ENCODE results near the gene EEF2KMT.
"Not testable (repeated sequence)": the region's sequence is repeated elsewhere in the genome, so short reads cannot be mapped to it uniquely, and the experiment has no call there.

EEF2KMT gene

DNA sequence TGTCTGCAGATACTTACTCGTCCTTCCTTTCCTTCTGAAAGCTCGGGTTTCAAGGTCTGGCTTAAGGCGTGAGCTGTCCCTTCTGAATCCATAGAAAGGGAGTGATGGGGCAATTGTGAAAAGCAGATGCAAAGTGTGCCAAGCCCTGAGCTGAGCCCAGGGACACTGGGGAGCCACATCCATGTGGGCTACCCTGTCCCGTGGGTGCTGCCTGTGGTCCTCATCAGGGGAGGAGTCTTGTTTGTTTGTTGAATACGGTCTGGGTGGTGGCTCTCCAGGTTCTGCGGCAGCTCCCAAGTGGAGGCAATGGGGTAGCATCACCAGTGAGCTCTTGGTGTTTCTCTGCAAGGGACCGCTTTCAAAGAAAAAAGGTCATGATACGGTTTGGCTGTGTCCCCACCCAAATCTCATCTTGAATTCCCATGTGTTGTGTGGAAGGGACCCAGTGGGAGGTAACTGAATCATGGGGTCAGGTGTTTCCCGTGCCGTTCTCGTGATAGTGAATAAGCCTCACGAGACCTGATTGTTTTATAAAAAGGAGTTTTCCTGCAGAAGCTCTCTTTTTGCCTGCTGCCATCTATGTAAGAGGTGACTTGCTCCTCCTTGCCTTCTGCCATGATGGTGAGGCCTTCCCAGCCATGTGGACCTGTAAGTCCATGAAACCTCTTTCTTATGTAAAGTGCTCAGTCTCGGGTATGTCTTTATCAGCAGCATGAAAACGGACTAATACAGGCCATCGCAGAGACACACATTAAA, 27.0 kb downstream of the EEF2KMT start:
- no peak for DNase-seq

DNA sequence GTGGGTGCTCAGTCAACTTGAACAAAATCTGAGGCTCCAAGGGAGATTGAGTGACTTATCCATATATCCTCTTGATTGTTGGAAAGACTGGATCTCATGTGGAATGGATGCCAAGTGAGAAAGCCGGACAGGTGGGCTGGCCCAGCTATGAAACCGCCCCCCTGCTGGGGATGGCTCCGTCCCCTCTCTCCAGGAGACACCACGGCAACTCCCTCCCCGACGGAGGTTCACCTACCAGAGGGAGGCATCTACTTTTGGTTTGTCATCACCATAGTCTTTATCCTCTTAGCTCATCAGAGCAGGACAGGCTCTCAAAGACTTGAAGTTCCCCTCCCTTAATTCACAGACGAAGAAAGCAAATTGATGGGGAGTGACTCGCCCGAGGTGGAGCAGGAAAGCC, 27.7 kb downstream of the EEF2KMT start:
- no peak for DNase-seq

DNA sequence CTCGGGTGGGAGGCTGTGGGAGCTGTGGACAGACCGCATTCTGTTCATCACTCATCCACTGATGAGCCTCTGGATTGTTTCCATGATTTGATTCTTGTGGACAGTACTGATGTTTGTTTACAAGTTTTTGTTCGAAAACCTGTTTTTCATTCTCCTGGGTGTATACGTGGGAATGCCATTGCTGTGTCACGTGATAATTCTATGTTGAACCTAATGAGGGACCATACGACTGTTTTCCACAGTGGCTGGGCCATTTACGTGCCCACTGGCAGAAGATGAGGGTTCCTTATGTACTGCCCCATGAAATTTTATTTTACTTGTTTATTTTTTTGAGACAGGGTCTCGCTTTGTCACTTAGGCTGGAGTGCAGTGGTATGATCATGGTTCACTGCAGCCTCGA, 28.5 kb downstream of the EEF2KMT start:
- DNase-seq: no peak

DNA sequence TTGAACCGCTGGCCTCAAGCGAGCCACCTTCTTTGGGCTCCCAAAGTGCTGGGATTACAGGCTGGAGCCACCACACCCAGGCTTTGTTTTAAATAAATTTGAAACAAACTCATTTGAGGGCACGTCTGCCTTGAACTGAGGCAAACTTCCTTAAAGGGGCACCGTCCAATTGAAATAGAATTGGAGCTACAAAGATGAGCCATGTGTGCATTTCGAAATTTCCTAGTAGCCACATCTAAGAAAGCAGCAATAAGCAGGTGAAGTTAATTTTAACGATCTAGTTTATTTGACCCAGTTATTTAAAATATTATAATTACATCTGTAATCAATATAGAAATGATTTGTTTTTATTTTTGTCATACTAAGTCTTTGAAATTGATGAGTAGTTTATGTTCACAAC, 31.1 kb downstream of the EEF2KMT start:
- DNase-seq: no peak

DNA sequence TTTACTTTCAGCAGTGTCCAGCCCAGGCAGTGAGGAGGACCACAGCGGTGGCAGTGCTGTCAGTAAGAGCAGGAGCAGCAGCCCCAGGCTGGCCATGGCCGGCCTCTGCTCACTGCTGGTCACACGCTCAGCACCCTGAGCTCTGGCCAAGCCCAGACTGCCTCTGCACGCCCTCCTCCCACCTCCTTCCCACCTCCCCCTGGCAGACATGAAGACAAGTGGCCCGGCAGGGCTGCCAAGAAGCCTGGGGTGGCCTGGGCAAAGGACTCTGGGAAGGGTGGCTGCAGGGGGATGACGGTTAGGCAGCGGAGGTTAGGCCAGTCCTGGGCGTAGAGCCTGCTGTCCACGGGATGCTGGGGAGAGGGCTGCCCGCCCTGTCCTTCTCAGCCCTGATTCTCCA, 31.8 kb downstream of the EEF2KMT start, which contains the start of gene C16orf89:
Gene C16orf89 (minus strand): TSS at position 144 of the 400 bp plus-strand sequence. CDS start 48 bp downstream, at position 96.
- DNase-seq: no peak

DNA sequence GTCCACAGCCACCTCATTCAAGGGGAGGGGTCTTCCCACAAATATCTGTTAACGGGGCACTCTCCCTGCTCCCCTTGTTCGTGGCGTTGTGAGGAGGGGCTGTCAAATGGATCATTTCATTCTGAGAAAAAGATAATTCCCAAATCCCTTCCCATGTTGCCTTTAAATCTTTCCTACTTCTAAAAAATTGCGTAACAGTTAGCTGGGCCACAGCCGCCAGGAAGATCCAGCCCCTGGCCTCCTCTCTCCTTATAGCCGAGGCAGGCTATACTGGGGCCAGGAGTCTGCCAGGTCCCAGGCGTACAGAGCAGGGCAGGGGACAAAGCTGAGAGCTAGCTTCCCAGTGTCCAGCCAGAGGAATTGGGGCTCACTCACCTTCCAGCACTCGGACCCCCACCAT, 32.3 kb downstream of the EEF2KMT start:
- no peak for DNase-seq

DNA sequence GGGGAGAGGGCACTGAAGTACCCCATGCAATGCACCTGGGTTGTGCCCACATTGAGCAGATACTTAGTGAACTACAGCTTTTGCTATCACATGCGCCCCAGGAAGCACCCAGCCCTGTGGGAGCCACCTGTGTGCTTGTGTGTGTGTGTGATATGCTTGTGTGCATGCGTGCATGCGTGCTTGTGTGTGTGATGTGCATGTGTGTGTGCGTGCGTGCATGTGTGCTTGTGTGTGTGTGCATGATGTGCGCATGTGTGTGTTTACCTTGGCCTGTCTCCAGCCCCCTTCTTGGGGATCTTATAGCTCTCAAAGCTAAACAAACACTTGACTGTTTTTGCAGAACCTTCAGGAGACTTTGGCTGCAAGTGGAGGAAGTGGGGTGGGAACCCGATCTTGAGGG, 32.7 kb downstream of the EEF2KMT start:
- no peak for DNase-seq

DNA sequence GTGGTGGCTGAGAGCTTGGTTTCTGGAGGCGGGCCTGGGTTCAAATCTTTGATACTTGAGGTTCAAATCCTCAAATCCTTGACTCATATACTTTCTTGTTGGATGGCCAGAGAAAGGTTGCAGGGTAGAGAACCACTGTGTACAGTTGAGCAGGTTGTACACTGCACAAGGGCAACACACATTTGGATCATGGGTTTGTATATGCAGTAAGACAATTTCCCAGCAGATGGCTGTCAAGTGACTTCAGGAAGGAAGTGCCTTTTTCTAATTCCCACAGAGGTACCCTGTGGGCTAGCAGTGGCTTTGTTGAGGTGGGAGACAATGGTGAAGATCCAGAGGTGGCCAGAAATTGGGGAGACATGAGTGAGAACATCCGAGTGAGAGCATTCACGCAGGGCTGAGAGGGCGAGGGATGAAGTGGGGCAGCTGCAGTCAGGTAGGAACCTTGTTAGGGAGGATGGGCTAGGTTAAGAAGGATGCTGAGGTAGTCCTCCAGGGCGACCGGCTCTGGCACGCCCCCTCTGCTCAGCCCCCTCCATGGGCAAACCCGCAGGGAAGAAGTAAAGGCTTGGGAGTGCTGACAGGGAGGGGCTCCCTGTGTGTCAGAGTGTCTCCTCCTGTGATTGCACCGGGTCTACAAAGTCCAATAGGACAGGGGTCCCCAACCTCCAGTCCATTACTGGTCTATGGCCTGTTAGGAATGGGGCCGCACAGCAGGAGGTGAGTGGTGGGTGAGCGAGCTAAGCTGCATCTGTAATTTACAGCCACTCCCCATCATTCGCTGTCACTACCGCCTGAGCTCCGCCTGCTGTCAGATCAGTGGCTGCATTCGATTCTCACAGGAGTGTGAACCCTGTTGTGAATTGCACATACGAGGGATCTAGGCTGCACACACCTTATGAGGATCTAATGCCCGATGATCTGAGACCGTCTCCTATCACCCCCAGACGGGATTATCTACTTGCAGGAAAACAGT, 34.5 kb downstream of the EEF2KMT start:
- no peak for DNase-seq

DNA sequence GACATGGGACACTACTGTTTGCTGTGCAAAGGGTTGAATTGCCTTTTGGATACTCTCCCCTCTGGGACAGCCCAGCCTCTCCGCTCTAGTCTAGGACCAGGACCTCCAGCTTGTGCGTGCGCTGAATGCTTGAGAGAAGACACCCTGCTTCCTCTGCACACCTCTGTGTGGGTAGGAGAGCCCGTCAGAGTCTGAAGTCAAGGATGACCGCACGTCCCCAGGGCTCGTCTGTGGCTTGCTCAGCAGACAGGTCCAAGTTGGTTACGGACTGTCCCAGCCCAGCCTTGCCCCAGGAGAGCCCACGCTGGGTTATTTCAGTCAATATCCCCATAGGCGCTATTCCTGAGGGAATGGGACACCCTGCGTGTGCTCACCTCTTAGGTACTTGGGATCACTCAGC, 35.5 kb downstream of the EEF2KMT start:
- no peak for DNase-seq

DNA sequence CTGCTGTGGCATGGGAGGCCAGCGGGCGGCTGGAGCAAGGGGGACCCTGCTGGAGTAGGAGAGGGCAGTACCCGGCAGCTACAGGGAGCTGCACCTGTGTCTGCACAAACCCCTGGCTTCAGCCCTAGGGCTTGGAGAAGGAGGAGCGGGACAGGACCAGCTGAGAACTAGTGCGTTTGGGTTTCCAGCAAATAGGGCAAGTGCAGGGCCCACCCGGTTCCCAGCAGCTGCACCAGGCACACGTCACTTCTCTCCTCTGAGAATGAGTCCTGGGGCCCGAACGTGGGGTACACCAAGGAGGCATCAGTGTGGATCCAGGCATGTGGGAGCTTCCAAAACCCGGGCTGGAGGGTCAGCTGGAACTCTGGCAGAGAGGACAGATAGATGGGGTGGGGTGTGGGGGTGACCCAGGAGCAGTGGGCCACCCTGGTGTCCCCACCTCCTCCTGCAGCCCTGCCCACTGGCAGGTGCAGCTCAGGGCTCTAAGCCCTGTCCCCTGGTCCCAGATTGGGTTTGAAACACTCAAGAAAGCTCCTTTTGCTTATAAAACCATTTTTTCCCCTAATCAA, 37.4 kb downstream of the EEF2KMT start:
- DNase-seq: no peak

DNA sequence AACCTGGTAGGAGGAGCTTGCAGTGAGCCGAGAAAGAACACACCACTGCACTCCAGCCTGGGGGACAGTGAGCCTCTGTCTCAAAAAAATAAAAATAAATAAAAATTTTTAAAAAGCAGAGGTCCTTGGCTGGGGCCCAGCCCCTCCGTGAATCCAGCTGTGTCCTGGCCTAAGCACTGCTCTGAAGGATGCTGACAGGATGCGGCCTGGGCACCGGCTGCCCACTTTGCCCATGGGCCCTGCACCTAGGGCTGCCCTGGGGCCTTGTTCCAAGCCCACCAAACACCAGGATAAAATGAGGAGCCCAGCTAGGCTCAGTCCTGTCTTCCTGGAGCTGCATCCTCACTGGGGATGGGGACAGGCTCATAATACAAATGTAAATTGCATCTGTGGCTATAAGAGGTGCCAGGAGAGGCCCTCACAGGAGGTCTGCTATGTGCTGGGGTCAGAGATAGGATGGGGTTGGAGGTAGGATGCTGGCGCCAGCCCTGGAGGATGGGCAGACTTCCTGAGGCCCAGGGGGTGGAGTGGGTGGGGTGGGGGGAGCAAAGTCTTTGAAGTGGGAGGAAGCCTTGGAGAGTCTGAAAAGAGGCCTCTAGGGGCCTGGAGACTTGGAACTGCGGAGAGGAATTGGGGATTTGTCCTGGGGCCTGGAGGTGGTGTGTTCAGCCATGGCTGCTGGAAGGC, 38.1 kb downstream of the EEF2KMT start:
- DNase-seq: no peak

DNA sequence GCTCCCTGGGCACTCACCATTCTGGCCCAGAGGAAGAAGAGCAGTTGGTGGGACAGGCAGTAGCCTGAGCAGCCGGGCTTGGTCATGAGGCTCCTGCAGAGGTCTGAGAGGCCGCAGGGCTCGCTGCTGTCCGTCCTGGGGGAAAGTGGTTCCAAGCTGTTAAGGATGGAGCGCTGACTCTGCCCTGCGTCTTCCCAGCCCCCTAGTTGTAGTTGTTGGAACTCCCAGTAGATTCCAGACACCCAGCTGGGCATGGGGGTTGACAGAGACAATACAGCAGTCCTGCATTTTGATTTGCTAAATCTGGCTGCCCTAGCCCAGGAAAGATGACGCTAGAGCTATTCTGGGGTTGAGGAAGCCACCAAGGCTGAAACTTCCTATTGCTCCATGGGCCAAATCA, 39.1 kb downstream of the EEF2KMT start:
- DNase-seq: no peak

DNA sequence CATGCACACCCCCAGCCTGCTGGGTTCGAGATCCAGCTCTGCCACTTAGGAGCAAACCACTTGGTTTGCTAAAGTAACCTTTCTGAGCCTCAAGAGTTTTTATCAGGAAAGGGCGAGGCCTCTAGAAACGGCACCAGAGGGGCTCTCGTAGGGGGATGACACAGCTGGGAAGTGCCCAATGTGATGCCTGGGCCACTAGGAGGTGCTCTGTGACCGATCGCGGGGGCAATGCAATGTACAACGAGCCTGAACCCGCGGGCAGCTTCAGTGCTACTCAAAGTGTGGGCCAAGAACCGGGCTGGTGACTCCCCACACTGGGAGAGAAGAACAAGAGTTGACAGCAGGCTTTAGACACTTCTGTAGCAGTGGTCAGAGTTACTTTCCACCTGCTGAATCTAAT, 41.2 kb downstream of the EEF2KMT start:
- DNase-seq: peak; percentile 52

DNA sequence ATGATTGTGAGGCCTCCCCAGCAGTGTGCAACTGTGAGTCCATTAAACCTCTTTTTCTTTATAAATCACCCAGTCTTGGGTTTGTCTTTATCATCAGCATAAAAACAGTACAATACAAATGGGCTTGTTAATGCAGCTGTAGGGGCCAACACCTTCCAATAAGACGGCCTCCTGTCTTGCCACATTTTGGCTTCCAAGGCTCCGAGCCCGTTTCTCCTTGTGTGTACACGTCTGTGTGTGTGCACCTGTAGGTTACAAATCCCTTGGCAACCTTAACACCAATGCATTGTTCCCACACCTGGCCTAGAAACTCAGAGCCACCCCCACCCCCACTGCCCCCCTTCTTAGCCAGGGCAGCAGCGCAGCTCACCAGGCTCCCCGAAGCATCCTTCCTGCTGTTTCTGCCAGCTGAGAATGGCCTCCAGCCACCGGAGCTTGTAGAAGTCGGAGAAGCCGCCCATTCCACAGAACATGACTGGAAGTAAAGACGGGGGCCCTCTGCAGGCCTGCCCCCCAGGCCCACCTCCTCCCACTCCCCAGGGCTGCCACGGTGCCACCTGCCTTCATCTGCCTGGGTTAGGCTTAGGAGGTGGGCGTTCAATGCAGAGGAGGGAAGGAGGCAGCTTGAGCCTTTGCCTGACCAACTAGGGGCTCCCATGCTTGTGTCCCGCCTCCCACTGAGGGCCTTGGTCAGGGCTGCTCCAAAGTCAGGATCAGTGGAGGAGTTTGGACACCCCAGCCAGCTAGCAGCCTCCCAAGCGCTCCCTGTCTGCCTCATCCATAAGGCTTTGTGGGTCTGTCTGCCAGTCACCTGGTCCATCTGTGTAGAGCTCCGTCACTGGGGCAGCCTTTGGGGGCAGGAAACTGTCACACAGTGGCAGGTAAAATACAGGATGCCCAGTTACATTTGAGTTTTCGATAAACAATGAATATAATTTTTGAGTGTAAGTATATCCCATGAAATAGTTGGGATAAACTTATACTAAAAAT, 42.4 kb downstream of the EEF2KMT start:
- DNase-seq: no peak

DNA sequence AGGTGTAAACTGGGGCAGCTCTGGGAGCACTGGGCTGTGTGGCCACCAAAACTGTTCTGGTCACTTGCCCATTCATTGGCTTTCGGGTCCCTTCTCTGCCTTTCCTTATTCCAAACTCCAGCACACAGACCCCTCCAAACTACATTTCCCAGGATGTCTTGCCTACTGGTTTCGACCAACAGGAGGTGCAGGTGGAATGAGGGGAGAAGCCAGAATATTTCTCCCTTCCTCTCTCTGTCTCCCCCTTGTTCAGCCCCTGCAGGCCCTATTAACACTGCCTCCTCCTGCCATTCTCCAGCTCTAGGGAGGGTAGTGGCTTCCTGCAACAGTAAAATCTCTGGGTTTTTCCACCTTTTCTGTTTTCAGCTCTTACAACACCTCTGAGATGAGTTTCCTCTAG, 50.7 kb downstream of the EEF2KMT start:
- no peak for DNase-seq

DNA sequence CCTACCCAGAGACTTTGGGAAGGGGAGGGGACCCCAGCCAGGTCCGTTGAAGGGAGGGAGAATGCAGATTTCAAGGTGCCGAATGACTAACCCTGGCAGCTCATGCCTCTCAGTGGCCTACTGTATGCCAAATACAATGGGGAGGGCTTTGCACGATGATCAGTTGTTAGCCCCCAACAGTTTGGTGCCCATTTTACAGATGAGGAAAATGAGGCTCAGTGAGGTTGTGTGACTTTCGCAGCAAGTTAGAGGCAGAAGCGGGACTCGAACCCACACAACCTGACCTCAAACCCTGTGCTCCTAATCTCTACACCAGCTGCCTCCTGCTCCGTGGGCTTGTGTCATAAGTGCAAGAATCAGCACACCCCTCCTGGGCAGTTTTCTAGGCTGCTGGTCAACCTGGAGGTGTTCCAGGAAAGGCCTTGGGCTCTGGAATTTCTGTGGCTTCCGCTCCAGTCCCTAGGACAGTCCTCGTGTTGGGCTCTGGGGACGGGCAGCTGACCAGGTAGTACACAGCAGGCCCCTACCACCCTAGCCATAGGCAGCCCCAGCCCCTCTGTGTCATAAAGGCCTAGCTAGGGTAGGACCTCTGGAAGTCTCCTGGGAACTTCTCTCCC, 52.0 kb downstream of the EEF2KMT start:
- no peak for DNase-seq

DNA sequence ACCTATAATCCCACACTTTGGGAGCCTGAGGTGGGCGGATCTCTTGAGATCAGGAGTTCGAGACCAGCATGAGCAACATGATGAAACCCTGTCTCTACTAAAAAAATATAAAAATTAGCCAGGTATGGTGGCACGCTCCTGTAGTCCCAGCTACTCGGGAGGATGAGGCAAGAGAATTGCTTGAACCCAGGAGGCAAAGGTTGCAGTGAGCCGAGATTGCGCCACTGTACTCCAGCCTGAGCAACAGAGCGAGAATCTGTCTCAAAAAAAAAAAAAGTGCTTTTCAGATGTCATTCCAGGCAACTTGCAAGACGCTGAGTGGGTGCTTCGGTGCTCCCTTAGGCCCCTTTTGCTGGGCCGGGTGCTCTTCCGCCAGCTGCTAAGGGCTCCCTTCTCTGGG, 53.0 kb downstream of the EEF2KMT start:
- DNase-seq: not testable (repeated sequence)

DNA sequence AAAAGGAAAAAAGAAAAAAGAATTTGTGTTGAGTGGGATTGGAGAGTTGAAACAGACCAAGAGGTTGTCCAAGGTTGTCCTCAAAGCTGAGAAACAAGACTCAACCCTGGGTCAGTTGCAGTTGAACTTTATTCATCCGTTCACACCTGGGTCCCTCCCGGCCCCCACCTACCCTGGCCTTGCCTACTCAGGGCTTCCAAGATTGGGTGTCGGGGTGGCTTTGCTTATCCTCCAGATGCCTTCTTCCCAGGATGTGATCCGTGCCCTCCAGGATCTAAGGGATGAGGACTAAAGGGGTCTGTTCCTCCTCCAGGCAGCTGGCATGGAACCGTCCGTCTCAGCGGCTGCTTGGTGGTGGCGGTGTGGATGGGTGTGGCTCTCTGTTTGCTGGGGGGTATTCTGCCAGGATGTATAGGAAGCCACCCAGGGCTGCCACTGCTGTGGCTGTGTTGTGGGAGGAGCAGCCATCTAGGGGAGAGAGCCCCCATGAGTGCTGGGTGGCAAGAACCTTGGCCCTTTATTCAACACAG, 53.5 kb downstream of the EEF2KMT start:
- DNase-seq: no peak

DNA sequence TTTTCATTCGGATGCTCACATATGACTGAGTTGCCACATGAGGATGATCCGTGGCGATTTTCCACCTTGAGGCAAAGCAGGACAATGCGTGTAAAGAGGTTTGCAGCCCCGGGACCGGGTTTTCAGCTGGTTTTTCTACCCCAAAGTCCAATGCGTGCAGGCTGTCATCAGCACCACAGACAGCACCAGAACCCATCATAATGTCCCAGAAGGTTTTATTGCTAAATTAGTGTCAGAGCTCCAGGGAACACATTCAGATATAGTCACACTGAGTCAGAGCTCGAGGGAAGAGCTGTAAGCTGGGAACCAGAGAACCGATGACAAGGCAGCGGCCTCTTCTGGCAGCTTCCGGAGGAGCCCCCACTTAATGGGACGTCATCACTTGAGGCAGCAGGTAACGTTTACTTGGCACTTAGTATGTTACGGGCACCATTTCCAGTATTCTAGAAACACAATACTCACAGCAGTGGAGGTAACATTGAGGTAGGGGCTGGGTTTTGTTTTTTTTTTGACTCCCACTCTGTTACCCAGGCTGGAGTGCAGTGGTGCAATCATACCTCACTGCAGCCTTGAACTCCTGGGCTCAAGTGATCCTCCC, 54.9 kb downstream of the EEF2KMT start:
- no peak for DNase-seq

DNA sequence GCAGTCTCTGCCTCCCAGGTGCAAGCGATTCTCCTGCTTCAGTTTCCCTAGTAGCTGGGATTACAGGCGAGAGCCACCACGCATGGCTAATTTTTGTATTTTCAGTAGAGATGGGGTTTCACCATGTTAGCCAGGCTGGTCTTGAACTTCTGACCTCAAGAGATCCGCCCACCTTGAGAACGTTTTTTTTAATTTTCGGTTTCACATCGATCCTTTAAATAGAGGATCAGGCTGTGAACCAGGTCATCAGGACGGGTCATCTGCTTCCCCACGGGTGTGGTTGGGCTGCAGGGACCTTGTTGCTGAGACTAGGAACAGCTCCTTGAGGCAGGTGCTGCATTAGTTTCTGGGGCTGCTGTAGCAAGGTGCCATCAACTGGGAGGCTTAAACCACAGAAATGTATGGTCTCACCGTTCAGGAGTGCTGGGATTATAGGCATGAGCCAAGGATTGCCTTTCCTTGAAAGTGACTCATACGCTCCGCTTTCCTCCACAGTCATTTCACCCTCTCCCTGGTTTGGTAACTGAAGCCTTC, 55.9 kb downstream of the EEF2KMT start:
- no peak for DNase-seq

Measured in activated CD8-positive, alpha-beta memory T cell treated with anti-CD3 and anti-CD28 coated beads, Interleukin-2, amount 50 U/mL, for 4 hours (primary cell).